HG02588 (cell line): ENCODE data around the gene ALG5.

Source experiments
- ATAC-seq: cut with Tn5 transposase; IDR thresholded peaks from one replicate; pipeline ENCODE4 v1.9.1; 2021; ENCODE audit warnings: mild to moderate bottlenecking, moderate library complexity; ENCODE audit not compliant: unreplicated experiment

Gene ALG5

GRCh38 chr13:36981156-36981743, 17.9 kb downstream of the ALG5 start:
- no peak for ATAC-seq

- ATAC-seq, result no peak
Measured at GRCh38 chr13:36979361-36980050, 19.6 kb downstream of the ALG5 start.

- no peak for ATAC-seq
Measured at GRCh38 chr13:36975172-36975571, 24.0 kb downstream of the ALG5 start.

GRCh38 chr13:36973621-36974295, 25.4 kb downstream of the ALG5 start:
- peak; percentile 72 for ATAC-seq

- ATAC-seq, result no peak
Measured at GRCh38 chr13:36973009-36973408, 26.1 kb downstream of the ALG5 start.

GRCh38 chr13:36966404-36966803, 32.7 kb downstream of the ALG5 start:
- ATAC-seq, result no peak

GRCh38 chr13:36965767-36966166, 33.4 kb downstream of the ALG5 start:
- ATAC-seq, result no peak

GRCh38 chr13:36959456-36960116, 39.6 kb downstream of the ALG5 start:
- ATAC-seq, result no peak

- ATAC-seq, result no peak
Measured at GRCh38 chr13:36954542-36954941, 44.6 kb downstream of the ALG5 start.

GRCh38 chr13:36950920-36951319, 48.2 kb downstream of the ALG5 start:
- no peak for ATAC-seq

- ATAC-seq, result no peak
Measured at GRCh38 chr13:36950330-36950729, 48.8 kb downstream of the ALG5 start.

- ATAC-seq, result no peak
Measured at GRCh38 chr13:36945078-36945477, 54.1 kb downstream of the ALG5 start.

- ATAC-seq, result no peak
Measured at GRCh38 chr13:36925603-36926002, 73.5 kb downstream of the ALG5 start.

GRCh38 chr13:36924001-36924400, 75.1 kb downstream of the ALG5 start:
- no peak for ATAC-seq

GRCh38 chr13:36921631-36922301, 77.4 kb downstream of the ALG5 start:
- ATAC-seq, result no peak

- ATAC-seq, result no peak
Measured at GRCh38 chr13:36920616-36921185, 78.4 kb downstream of the ALG5 start.

- peak; percentile 57 for ATAC-seq
Measured at GRCh38 chr13:36919833-36920615, 79.1 kb downstream of the ALG5 start, which contains the start of gene SMAD9. Gene SMAD9 (minus strand): TSS chr13:36920238. CDS start chr13:36879689, 40,549 bp downstream.

GRCh38 chr13:36919171-36919832, 79.8 kb downstream of the ALG5 start:
- ATAC-seq, result peak; percentile 20
